ENCODE data around the gene HSPA9.

Gene HSPA9

GRCh38 chr5:138580777-138581176 lies 5.6 kb upstream of the HSPA9 start:
- DNase-seq (ENCODE audit: insufficient read length, low spot score) (no peak), FAIRE-seq (no peak)
- TF ChIP-seq TAF1 (IDR thresholded peaks at IDR 0.05; ENCODE audit: low read depth, low read length): no peak
- TF ChIP-seq SPI1 (IDR thresholded peaks at IDR 0.05; ENCODE audit: low read depth, low read length): no peak
- TF ChIP-seq POU2F2 (IDR thresholded peaks at IDR 0.05; ENCODE audit: low read depth, low read length): no peak
- no peak for TF ChIP-seq POLR2AphosphoS5 (IDR thresholded peaks at IDR 0.05; ENCODE audit: low read depth, low read length)
- no peak for TF ChIP-seq POLR2A (IDR thresholded peaks at IDR 0.05; ENCODE audit: low read depth, low read length)
- TF ChIP-seq PAX5 (IDR thresholded peaks at IDR 0.05; ENCODE audit: insufficient read depth, low read length, severe bottlenecking): no peak

- DNase-seq (ENCODE audit: insufficient read length, low spot score) (no peak), FAIRE-seq (no peak)
- TF ChIP-seq POLR2AphosphoS5 (IDR thresholded peaks at IDR 0.05; ENCODE audit: low read depth, low read length) (no peak), POU2F2 (IDR thresholded peaks at IDR 0.05; ENCODE audit: low read depth, low read length) (no peak), SPI1 (IDR thresholded peaks at IDR 0.05; ENCODE audit: low read depth, low read length) (no peak), PAX5 (IDR thresholded peaks at IDR 0.05; ENCODE audit: insufficient read depth, low read length, severe bottlenecking) (no peak), TAF1 (IDR thresholded peaks at IDR 0.05; ENCODE audit: low read depth, low read length) (no peak), POLR2A (IDR thresholded peaks at IDR 0.05; ENCODE audit: low read depth, low read length) (no peak)
Measured at GRCh38 chr5:138580001-138580400, 4.8 kb upstream of the HSPA9 start.

GRCh38 chr5:138579517-138579863 lies 4.3 kb upstream of the HSPA9 start:
- no peak for DNase-seq (ENCODE audit: insufficient read length, low spot score)
- FAIRE-seq: no peak
- TF ChIP-seq PAX5 (IDR thresholded peaks at IDR 0.05; ENCODE audit: insufficient read depth, low read length, severe bottlenecking) (no peak), POLR2AphosphoS5 (IDR thresholded peaks at IDR 0.05; ENCODE audit: low read depth, low read length) (no peak), SPI1 (IDR thresholded peaks at IDR 0.05; ENCODE audit: low read depth, low read length) (no peak), POU2F2 (IDR thresholded peaks at IDR 0.05; ENCODE audit: low read depth, low read length) (no peak), TAF1 (IDR thresholded peaks at IDR 0.05; ENCODE audit: low read depth, low read length) (no peak), POLR2A (IDR thresholded peaks at IDR 0.05; ENCODE audit: low read depth, low read length) (no peak)

GRCh38 chr5:138577452-138577851 lies 2.3 kb upstream of the HSPA9 start:
- FAIRE-seq (no peak), DNase-seq (ENCODE audit: insufficient read length, low spot score) (no peak)
- TF ChIP-seq TAF1 (IDR thresholded peaks at IDR 0.05; ENCODE audit: low read depth, low read length) (no peak), POU2F2 (IDR thresholded peaks at IDR 0.05; ENCODE audit: low read depth, low read length) (no peak), PAX5 (IDR thresholded peaks at IDR 0.05; ENCODE audit: insufficient read depth, low read length, severe bottlenecking) (no peak), POLR2AphosphoS5 (IDR thresholded peaks at IDR 0.05; ENCODE audit: low read depth, low read length) (no peak)

- DNase-seq (ENCODE audit: insufficient read length, low spot score) (no peak), FAIRE-seq (no peak)
- TF ChIP-seq SPI1 (IDR thresholded peaks at IDR 0.05; ENCODE audit: low read depth, low read length): no peak
- TF ChIP-seq POU2F2 (IDR thresholded peaks at IDR 0.05; ENCODE audit: low read depth, low read length): no peak
- no peak for TF ChIP-seq POLR2A (IDR thresholded peaks at IDR 0.05; ENCODE audit: low read depth, low read length)
Measured at GRCh38 chr5:138574744-138575193, 432 bp downstream of the HSPA9 start.

GRCh38 chr5:138573949-138574670 lies 1.1 kb downstream of the HSPA9 start:
- TF ChIP-seq POLR2AphosphoS5 (IDR thresholded peaks at IDR 0.05; ENCODE audit: low read depth, low read length) (no peak), SPI1 (IDR thresholded peaks at IDR 0.05; ENCODE audit: low read depth, low read length) (no peak), POLR2A (IDR thresholded peaks at IDR 0.05; ENCODE audit: low read depth, low read length) (no peak), PAX5 (IDR thresholded peaks at IDR 0.05; ENCODE audit: insufficient read depth, low read length, severe bottlenecking) (no peak), POU2F2 (IDR thresholded peaks at IDR 0.05; ENCODE audit: low read depth, low read length) (no peak), TAF1 (IDR thresholded peaks at IDR 0.05; ENCODE audit: low read depth, low read length) (no peak)
- FAIRE-seq (no peak), DNase-seq (ENCODE audit: insufficient read length, low spot score) (no peak)

GRCh38 chr5:138573223-138573622 lies 2.0 kb downstream of the HSPA9 start:
- TF ChIP-seq SPI1 (IDR thresholded peaks at IDR 0.05; ENCODE audit: low read depth, low read length) (no peak), TAF1 (IDR thresholded peaks at IDR 0.05; ENCODE audit: low read depth, low read length) (no peak), PAX5 (IDR thresholded peaks at IDR 0.05; ENCODE audit: insufficient read depth, low read length, severe bottlenecking) (no peak), POLR2AphosphoS5 (IDR thresholded peaks at IDR 0.05; ENCODE audit: low read depth, low read length) (no peak)
- no peak for DNase-seq (ENCODE audit: insufficient read length, low spot score)
- FAIRE-seq: no peak

GRCh38 chr5:138570871-138571270 lies 4.3 kb downstream of the HSPA9 start:
- DNase-seq (ENCODE audit: insufficient read length, low spot score) (no peak), FAIRE-seq (no peak)
- TF ChIP-seq POLR2A (IDR thresholded peaks at IDR 0.05; ENCODE audit: low read depth, low read length): no peak

- no peak for FAIRE-seq
- no peak for TF ChIP-seq TAF1 (IDR thresholded peaks at IDR 0.05; ENCODE audit: low read depth, low read length)
- TF ChIP-seq POLR2AphosphoS5 (IDR thresholded peaks at IDR 0.05; ENCODE audit: low read depth, low read length): peak; percentile 50
- no peak for TF ChIP-seq SPI1 (IDR thresholded peaks at IDR 0.05; ENCODE audit: low read depth, low read length)
- TF ChIP-seq POU2F2 (IDR thresholded peaks at IDR 0.05; ENCODE audit: low read depth, low read length): no peak
- TF ChIP-seq POLR2A (IDR thresholded peaks at IDR 0.05; ENCODE audit: low read depth, low read length): 0 out of 2 replicates have a peak, but pooled peaks have one; percentile 27
- no peak for TF ChIP-seq PAX5 (IDR thresholded peaks at IDR 0.05; ENCODE audit: insufficient read depth, low read length, severe bottlenecking)
- DNase-seq (ENCODE audit: insufficient read length, low spot score): no peak
Measured at GRCh38 chr5:138569782-138570181, 5.4 kb downstream of the HSPA9 start.

- no peak for DNase-seq (ENCODE audit: insufficient read length, low spot score)
- FAIRE-seq: no peak
- TF ChIP-seq PAX5 (IDR thresholded peaks at IDR 0.05; ENCODE audit: insufficient read depth, low read length, severe bottlenecking): no peak
- no peak for TF ChIP-seq TAF1 (IDR thresholded peaks at IDR 0.05; ENCODE audit: low read depth, low read length)
- TF ChIP-seq POLR2A (IDR thresholded peaks at IDR 0.05; ENCODE audit: low read depth, low read length): no peak
- no peak for TF ChIP-seq POU2F2 (IDR thresholded peaks at IDR 0.05; ENCODE audit: low read depth, low read length)
- no peak for TF ChIP-seq POLR2AphosphoS5 (IDR thresholded peaks at IDR 0.05; ENCODE audit: low read depth, low read length)
- TF ChIP-seq SPI1 (IDR thresholded peaks at IDR 0.05; ENCODE audit: low read depth, low read length): no peak
Measured at GRCh38 chr5:138568061-138568824, 7.0 kb downstream of the HSPA9 start.
